CD14-positive monocyte (primary cell): ENCODE results near the gene ZNF582. TPM values are rescaled to one million over a fixed set of nuclear protein-coding genes. Genes with fewer than 3 reads are reported as not detected.
A peak's percentile ranks its signal among the peaks of the same experiment; 100 is the strongest.

Experiments used
- DNase-seq, 3 donors: peaks; one replicate each; pipeline ENCODE4 v3.0.0-alpha.2; 2011 to 2022
- H2AFZ ChIP-seq: 2 replicates; pipeline ENCODE4 v1.6.0; 2012; ENCODE audit warnings: mild to moderate bottlenecking, low read depth, low read length, inconsistent platforms; ENCODE audit not compliant: insufficient read depth, poor library complexity, severe bottlenecking
- H3K27ac ChIP-seq, 2 donors: 1 replicate in 1 of 2; 2 replicates in 1 of 2; pipeline ENCODE4 v1.5.1; 2012 to 2013; ENCODE audit warnings: low read length in 2 of 2, control low read depth in 1 of 2, inconsistent platforms in 1 of 2, low read depth in 1 of 2, mild to moderate bottlenecking in 1 of 2
- H3K27me3 ChIP-seq, 2 donors: one replicate each; pipeline versions ENCODE4 v1.6.0 to v1.6.1; 2011 to 2013; ENCODE audit warnings: low read length in 2 of 2; ENCODE audit not compliant: control insufficient read depth in 2 of 2, insufficient read depth in 2 of 2
- H3K36me3 ChIP-seq, 2 donors: replicated peaks in 1 of 2; 1 replicate in 1 of 2; 2 replicates in 1 of 2; pipeline versions ENCODE4 v1.5.1 to v1.6.1; 2012 to 2013; ENCODE audit warnings: low read length in 2 of 2, control low read depth in 1 of 2, inconsistent platforms in 1 of 2, mild to moderate bottlenecking in 1 of 2; ENCODE audit not compliant: insufficient read depth in 2 of 2, control insufficient read depth in 1 of 2
- H3K4me1 ChIP-seq, 2 donors: 1 replicate in 1 of 2; 2 replicates in 1 of 2; pipeline versions ENCODE4 v1.5.1 to v1.6.1; 2012 to 2013; ENCODE audit warnings: low read length in 2 of 2, control low read depth in 1 of 2, inconsistent platforms in 1 of 2, mild to moderate bottlenecking in 1 of 2, moderate library complexity in 1 of 2; ENCODE audit not compliant: insufficient read depth in 2 of 2, control insufficient read depth in 1 of 2
- H3K4me2 ChIP-seq: replicated peaks from 2 replicates; pipeline ENCODE3; 2012; ENCODE audit warnings: low read length, moderate library complexity, mild to moderate bottlenecking; ENCODE audit not compliant: poor library complexity, severe bottlenecking; ENCODE audit errors: extremely low read depth
- H3K4me3 ChIP-seq, 3 experiments: fragments of 200-600 bp in 1 of 3; sonication (generic) in 1 of 3; replicated peaks in 1 of 3; 1 replicate in 2 of 3; 2 replicates in 1 of 3; pipeline ENCODE4 v1.5.1; 2011 to 2013; ENCODE audit warnings: low read length in 3 of 3, mild to moderate bottlenecking in 3 of 3, control low read depth in 2 of 3, low read depth in 2 of 3, inconsistent platforms in 1 of 3, moderate library complexity in 1 of 3
- H3K79me2 ChIP-seq: 2 replicates; pipeline ENCODE4 v1.6.0; 2012; ENCODE audit warnings: mild to moderate bottlenecking, control low read depth, inconsistent platforms, low read length, moderate library complexity; ENCODE audit not compliant: insufficient read depth
- H3K9ac ChIP-seq: 2 replicates; pipeline ENCODE4 v1.6.0; 2017; ENCODE audit warnings: low read length, mild to moderate bottlenecking; ENCODE audit not compliant: insufficient read depth, poor library complexity, severe bottlenecking
- H3K9me3 ChIP-seq, 2 donors: replicated peaks in 1 of 2; 1 replicate in 1 of 2; 2 replicates in 1 of 2; pipeline versions ENCODE4 v1.5.1 to v1.6.1; 2012 to 2013; ENCODE audit warnings: low read length in 2 of 2, control low read depth in 1 of 2; ENCODE audit not compliant: control insufficient read depth in 1 of 2, insufficient read depth in 1 of 2
- H4K20me1 ChIP-seq: 2 replicates; pipeline ENCODE4 v1.6.0; 2012; ENCODE audit warnings: mild to moderate bottlenecking, low read length, control low read depth, moderate library complexity; ENCODE audit not compliant: insufficient read depth
- H3K27ac Mint-ChIP-seq, 7 donors: one replicate each; pipeline ENCODE4 v1.8.0; 2020; ENCODE audit warnings: mild to moderate bottlenecking in 7 of 7, mixed read lengths in 7 of 7, moderate library complexity in 6 of 7, inconsistent platforms in 2 of 7
- H3K27me3 Mint-ChIP-seq, 3 donors: one replicate each; pipeline ENCODE4 v1.8.0; 2021 to 2022; ENCODE audit warnings: low read depth in 3 of 3, mild to moderate bottlenecking in 3 of 3, mixed read lengths in 3 of 3, moderate library complexity in 3 of 3, inconsistent platforms in 1 of 3
- H3K36me3 Mint-ChIP-seq, 2 donors: one replicate each; pipeline ENCODE4 v1.8.0; 2020; ENCODE audit warnings: mixed read lengths in 2 of 2, inconsistent platforms in 1 of 2, mild to moderate bottlenecking in 1 of 2
- H3K4me1 Mint-ChIP-seq: one replicate; pipeline ENCODE4 v1.8.0; 2020; ENCODE audit warnings: mild to moderate bottlenecking, mixed read lengths
- H3K4me3 Mint-ChIP-seq, 2 donors: one replicate each; pipeline ENCODE4 v1.8.0; 2020; ENCODE audit warnings: mild to moderate bottlenecking in 2 of 2, mixed read lengths in 2 of 2, moderate library complexity in 1 of 2
- H3K9me3 Mint-ChIP-seq, 7 donors: one replicate each; pipeline ENCODE4 v1.8.0; 2020 to 2022; ENCODE audit warnings: mixed read lengths in 7 of 7, mild to moderate bottlenecking in 6 of 7, moderate library complexity in 6 of 7, inconsistent platforms in 2 of 7
- CTCF ChIP-seq: fragments of 200-600 bp; IDR thresholded peaks from one replicate; pipeline ENCODE4 v1.8.0; 2022; ENCODE audit warnings: antibody characterized with exemption, mild to moderate bottlenecking
- WGBS: methylation state at CpG from one replicate; pipeline ENCODE4 v1.1.5; 2013; ENCODE audit warnings: missing lambda C conversion rate; ENCODE audit not compliant: insufficient coverage; 5-methylcytosine and 5-hydroxymethylcytosine counted together
- intact Hi-C, 2 donors: fragments of 100-400 bp; cut with micrococcal nuclease; formaldehyde crosslinking; loops; one replicate each; pipeline versions ENCODE4 v1.15.0 to v1.15.1; 2023
- polyA plus RNA-seq, 3 donors: library from polyadenylated mRNA; depleted of rRNA in 1 of 3; unstranded in 2 of 3; stranded (reverse) in 1 of 3; fragments of 300-500 nt in 2 of 3; fragments of >200 nt in 1 of 3; fragmentation: Illumina TruSeq in 2 of 3; gene quantifications; 1 replicate in 2 of 3; 2 replicates in 1 of 3; pipeline ENCODE4 v1.2.3, GENCODE V29; 2012 to 2021

ZNF582 gene
- polyA plus RNA-seq, 3 donors = 1.4 to 4.9 (median 1.6) TPM

DNA sequence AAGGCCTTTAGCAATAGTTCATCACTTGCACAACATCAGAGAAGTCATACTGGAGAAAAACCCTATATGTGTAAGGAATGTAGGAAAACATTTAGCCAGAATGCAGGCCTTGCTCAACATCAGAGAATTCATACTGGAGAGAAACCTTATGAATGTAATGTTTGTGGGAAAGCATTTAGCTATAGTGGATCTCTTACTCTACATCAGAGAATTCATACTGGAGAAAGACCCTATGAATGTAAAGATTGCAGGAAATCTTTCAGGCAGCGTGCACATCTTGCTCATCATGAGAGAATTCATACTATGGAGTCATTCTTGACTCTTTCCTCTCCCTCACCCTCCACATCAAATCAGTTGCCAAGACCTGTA, 30.6 kb upstream of the ZNF582 start:
- WGBS = no CpG with 5 or more reads among the region's 1 CpG

GRCh38 chr19:56423276-56423984, 30.1 kb upstream of the ZNF582 start:
- Histone ChIP-seq H3K27ac (no peak overlapping the region), H2AFZ (no peak overlapping the region), H3K4me1 (no peaks in the 10 kb centered on the region), H3K36me3 (peaks cover 14 to 43% of the 10 kb centered on the region in 2 donors), H3K9me3 (peaks cover 42 to 100% of the 10 kb centered on the region in 2 donors), H3K79me2 (no peaks in the 10 kb centered on the region), H3K27me3 (no peaks in the 10 kb centered on the region), H4K20me1 (no peaks in the 10 kb centered on the region), H3K4me2 (no peak overlapping the region), H3K4me3 (peak overlapping the region in 1 of 3 experiments; percentile 50), H3K9ac (no peak overlapping the region)
- no peaks in the 10 kb centered on the region for H3K27me3 Mint-ChIP-seq
- no peak overlapping the region for H3K4me3 Mint-ChIP-seq
- 82% methylated on average over 1 of the region's 5 CpGs for WGBS
- H3K4me1 Mint-ChIP-seq = no peaks in the 10 kb centered on the region
- DNase-seq = no peak
- H3K9me3 Mint-ChIP-seq = peaks cover 45 to 96% (median 94%) of the 10 kb centered on the region in 7 donors
- intact Hi-C loops = no loop called here
- TF ChIP-seq CTCF = no peak
- peaks cover 24 to 40% of the 10 kb centered on the region in 2 donors for H3K36me3 Mint-ChIP-seq
- H3K27ac Mint-ChIP-seq = no peak overlapping the region

More for the DNA sequence above, 30.6 kb upstream of the ZNF582 start:
- peaks cover 19 to 35% of the 10 kb centered on the region in 2 donors for H3K36me3 Mint-ChIP-seq
- no peak for TF ChIP-seq CTCF
- Histone ChIP-seq H3K27ac (no peak overlapping the region), H3K27me3 (no peaks in the 10 kb centered on the region), H3K36me3 (peaks cover 14 to 43% of the 10 kb centered on the region in 2 donors), H3K79me2 (no peaks in the 10 kb centered on the region), H3K9ac (no peak overlapping the region), H3K4me3 (peak overlapping the region in 1 of 3 experiments; percentile 50), H3K9me3 (peaks cover 42 to 100% of the 10 kb centered on the region in 2 donors), H2AFZ (no peak overlapping the region), H3K4me1 (no peaks in the 10 kb centered on the region), H4K20me1 (no peaks in the 10 kb centered on the region), H3K4me2 (no peak overlapping the region)
- H3K4me1 Mint-ChIP-seq = no peaks in the 10 kb centered on the region
- no peak overlapping the region for H3K27ac Mint-ChIP-seq
- H3K9me3 Mint-ChIP-seq = peaks cover 45 to 94% (median 89%) of the 10 kb centered on the region in 7 donors
- no peak for DNase-seq
- no peaks in the 10 kb centered on the region for H3K27me3 Mint-ChIP-seq
- intact Hi-C loops = no loop called here
- no peak overlapping the region for H3K4me3 Mint-ChIP-seq
